Activated CD8-positive, alpha-beta memory T cell treated with anti-CD3 and anti-CD28 coated beads for 1 hour (primary cell): ENCODE measurements around the gene KIAA0408.

Source experiments
- DNase-seq, 2 donors: peaks; one replicate each; pipeline ENCODE4 v3.0.0-alpha.2; 2020; ENCODE audit warnings: low read depth in 1 of 2; ENCODE audit errors: extremely low read depth in 1 of 2

Gene KIAA0408

DNA sequence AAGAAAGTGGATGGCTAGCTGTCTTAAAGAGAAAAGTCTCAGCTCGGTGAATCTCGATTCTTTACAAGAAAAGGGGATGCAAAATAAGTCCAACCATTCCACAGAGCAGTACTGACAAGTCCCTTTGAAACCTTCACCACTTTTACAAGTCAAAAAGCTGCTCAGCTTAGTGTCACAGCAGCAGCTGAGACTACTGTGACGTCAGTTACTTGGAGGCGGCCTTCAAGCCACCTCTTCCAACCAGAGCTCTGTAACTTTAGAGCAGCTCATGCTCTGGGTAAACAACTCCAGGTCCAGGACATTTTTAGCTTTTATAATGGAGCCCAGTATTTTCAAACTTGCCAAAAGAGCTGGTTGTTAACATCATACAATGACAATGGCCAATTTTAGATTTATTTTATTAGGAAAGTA, at the start of gene KIAA0408:
Gene KIAA0408, minus strand, starts transcription at position 159 of the 411 bp plus-strand sequence. CDS start 5,408 bp downstream, outside the sequence.
- no peak for DNase-seq

DNA sequence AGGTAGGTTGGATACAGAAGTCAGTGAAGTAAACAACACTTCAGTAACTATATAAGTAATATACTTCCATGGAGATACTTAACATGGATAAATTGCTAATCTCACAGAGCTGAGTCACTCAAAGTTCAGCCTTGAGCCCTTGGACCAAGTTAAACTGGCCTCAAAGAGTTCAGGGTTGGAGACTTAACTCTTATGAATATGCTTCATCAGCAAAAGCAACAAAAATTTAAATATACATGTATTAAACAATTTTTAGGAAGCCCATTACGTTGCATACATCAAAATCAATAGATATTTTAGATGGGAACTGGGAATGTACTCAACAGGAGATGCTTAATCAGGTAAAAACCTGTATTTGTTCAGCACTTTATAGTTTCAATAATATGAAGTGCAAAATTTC, 47.7 kb upstream of the KIAA0408 start:
- no peak for DNase-seq

DNA sequence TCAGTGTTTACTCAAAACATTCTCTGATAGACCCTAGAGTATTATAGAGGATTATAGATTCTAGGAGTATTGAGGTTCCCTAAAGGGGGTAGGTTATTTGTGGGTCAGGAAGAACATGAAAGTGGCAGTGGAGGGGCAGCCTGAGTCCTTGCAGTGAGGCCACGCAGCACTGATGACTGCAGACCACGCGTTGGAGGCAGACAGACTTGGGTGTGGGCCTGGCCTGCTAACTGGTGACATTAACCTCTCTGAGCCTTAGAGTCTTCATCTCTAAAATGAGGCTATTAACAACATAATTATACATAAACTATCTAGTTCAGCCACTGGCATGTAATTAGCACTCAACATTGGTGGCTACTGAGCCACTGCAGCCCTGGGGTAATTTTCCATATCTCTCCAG, 43.8 kb upstream of the KIAA0408 start:
- no peak for DNase-seq

DNA sequence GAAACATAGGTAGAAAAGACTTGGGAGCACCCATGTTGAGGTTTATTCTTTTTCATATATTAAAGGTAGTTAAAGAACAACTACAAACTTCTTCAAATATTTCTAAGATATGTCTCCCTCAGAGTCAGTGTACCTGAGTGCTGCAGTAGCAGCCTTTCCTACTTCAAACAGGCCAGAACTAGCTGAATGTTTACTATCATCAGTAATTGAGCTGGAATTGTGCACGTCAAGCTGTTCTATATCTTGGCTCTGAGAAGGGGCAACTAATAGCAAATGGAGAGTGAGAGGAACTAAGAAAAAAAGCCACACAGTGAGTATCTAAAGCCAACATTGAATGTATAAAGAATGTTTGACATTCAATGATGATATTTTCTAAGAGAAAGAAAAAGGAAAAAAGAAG, 38.2 kb upstream of the KIAA0408 start:
- DNase-seq = no peak

DNA sequence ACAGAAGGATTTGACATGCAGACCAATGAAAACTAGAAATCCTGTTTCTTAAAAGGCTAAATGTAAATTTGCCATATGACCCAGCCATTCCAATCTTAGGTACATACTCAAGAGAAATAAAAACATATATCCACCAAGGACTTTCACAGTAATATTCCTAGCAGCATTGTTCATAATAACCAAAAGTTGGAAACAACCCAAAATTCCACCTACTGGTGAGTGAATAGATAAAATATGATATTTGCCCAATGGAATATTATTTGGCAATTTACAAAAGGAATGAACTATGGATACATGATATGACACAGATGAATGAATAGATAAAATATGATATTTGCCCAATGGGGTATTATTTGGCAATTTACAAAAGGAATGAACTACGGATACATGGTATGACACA, 37.3 kb upstream of the KIAA0408 start:
- no peak for DNase-seq

DNA sequence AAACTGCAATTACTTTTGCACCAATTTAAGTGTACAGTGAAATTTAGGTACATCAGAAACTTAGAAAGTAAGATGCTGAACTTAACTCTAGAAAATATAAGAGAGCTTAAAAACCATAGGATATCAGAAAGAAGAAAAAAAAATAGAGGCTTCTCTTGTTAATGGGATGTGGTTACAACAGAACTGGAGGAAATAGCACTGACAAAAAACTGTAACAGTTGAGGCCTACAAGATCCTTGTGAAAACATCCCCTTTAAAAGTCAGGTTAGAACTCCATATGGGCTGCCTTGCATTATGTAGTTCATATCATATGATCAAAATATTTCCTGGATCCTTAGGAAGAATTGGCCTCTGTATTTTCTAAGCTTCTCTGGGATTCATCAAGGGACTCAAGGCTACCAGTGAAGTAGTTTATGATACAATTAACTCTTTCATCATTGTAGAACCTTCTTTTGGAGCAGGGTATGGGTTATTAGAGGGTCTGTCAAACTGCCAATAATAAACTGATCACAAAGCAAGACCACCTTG, 35.1 kb upstream of the KIAA0408 start:
- no peak for DNase-seq

DNA sequence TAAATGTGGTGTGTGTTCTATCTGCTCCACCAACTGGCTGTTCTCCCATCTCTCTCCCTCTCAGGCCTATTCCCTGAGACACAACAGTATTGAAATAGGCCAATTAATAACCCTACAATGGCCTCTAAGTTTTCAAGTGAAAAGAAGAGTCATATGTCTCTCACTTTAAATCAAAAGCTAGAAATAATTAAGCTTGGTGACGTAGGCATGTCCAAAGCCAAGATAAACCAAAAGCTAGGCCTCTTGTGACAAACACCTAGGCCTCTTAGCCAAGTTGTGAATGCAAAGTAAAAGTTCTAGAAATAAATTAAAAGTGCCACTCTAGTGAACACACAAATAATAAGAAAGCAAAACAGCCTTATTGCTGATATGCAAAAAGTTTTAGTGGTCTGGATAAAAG, 30.1 kb upstream of the KIAA0408 start:
- DNase-seq = no peak

DNA sequence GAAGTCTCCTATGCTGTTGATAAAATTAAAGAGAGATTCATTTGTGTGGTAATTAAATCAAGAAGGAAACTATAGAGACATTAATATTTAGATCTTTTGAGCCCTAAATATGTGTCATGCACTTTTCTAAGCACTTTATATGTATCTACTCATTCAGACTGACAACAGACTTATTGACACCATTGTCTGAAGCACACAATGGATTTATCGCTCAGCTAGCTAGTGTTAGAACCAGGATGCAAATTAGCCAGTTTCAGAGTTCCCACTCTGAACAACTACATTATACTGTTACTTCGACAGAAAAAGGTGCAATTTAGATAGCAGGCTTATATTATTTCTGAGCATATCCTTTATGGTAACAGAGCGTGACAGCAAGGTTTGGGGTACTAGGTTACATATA, 27.7 kb upstream of the KIAA0408 start:
- DNase-seq = no peak

DNA sequence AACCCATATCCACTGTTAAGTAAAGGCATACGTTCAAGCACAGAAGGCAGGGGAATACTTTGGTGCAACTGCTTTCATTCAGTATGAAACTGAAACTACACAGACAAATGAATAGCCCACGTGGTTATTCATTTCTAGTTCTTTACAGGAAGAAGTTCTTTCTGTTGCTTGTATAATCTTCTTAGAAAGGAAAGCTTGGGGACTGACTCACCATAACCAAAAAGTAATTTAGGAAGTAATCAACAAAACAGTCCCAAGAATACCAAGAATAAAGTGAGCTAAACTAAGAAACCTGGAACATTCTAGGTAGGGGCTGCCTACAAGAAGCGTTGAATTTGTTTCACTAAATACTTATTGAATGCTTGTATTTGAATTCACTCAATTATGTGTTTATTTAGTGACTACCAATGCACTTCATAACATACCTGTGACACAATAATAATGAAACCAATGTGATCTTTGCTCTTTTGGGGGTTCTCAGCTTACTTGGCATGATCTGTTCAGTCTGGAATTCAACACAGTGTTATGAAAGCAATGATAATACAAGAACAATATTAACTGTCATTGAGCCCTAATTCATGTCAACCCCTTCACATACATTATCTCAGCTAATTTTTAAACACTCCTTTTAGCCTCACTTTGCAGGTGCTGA, 25.1 kb upstream of the KIAA0408 start:
- DNase-seq = no peak

DNA sequence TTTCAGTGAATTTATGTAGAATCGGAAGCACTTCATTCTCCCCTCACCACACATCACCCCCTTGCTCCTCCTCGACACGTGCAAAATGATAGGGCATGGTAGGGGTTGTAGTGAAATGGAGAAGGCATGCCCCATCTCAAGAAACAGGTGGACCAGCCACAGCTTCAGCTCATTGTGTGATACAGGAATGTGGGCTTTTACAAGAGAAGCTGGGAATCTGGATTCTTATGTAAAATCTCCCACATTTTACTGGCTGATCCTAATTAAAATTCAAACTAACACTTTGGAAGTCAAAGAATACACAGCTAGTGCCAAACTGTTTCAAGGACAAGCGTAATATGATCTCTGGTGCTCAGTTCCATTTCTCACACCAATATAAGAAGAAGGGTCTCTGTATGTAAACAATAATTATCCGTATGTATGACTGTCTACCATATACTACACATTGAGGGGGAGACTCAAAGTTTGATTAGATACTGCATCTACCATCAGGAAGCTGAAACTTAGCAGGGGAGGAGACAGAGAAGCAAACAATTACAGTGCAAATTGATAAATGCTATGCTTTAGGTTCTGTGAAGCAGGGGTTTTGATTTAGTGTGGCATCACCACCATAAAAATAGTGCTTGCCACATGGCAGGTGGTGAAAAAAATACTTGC, 24.3 kb upstream of the KIAA0408 start:
- DNase-seq = no peak

DNA sequence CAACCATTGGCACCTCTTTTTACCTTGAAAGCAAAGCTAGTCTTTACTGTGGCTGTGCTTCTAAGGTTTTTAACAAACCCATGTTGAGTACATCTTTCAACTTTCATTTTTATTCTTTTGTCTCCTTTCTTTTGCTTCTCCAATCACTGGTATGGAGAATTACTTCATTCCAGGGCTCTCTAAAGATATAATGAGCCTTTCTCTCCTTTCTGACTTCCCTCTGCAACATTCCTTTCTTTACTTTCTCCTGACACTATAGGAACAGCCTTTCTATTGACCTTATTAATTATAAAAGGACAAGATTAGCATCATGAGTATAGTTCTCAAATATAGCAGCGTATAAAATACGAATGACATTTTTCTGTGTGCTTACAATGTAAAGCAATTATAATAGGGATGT, 23.1 kb upstream of the KIAA0408 start:
- DNase-seq = no peak

DNA sequence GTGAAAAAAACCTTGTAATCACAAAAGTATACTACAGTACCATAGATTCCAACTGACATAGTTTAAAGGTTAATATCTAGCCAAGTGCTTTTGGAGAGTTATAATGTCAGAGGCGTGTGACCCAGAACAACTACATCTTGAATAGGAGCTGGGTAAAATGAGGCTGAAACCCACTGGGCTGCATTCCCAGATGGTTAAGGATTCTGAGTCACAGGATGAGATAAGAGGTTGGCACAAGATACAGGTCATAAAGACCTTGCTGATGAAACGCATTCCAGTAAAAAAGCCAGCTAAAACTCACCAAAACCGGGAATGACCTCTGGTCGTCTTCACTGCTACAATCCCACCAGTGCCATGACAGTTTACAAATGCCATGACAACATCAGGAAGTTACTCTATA, 22.4 kb upstream of the KIAA0408 start:
- DNase-seq = no peak

DNA sequence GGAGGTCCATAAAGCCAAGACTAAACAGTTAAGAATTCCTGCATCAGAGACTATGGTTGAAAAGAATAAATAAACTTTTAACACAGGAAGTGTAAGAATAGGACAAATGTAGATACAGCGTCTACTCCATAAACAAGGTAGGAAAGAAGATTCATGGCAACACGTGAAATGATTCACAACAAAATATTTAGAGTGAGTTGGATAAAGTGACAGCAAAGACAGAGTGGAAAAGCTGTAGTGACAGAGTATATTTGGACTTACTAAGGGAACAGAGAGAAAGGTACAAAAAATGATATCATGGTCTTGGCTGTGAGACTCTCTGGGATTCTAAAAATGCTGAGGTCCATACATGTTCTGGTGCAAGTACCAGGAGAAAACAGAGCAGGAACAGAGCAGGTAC, 21.9 kb upstream of the KIAA0408 start:
- DNase-seq = no peak

DNA sequence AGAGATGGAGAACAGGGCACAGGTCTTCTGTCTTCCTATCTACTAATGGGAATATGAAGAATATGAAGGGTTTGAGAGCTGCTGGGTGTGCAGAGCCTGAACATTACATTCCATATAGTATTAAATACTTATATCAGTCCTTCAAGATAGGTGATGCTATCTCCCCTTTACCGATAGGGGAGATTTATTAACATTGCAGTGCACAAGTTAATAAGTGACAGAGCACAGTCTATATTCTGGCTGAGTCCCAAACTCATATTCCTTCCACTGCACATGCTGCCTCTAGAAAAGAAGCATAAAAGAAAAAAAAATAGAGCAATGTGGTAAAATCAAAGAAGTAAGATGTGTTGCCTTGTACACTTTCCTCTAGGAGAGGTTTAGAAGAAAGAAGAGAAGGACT, 18.5 kb upstream of the KIAA0408 start:
- DNase-seq = no peak

DNA sequence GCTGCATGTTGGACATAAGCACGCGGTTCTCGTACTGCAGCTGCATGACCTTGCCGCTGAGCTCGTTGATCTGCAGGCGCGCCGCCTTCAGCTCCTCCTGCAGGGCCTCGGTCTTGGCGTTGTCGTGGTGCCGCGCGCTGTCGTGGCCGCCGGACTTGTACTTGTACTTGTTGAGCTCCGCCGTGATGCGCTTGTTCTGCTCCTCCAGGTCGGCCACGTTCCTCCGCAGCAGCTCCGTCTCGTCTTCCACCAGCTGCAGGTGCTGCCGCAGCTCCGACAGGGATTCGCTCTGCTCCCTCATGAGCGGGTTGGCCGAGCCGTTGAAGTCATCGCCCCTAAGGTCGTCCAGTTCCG, 16.6 kb upstream of the KIAA0408 start:
- DNase-seq = no peak

DNA sequence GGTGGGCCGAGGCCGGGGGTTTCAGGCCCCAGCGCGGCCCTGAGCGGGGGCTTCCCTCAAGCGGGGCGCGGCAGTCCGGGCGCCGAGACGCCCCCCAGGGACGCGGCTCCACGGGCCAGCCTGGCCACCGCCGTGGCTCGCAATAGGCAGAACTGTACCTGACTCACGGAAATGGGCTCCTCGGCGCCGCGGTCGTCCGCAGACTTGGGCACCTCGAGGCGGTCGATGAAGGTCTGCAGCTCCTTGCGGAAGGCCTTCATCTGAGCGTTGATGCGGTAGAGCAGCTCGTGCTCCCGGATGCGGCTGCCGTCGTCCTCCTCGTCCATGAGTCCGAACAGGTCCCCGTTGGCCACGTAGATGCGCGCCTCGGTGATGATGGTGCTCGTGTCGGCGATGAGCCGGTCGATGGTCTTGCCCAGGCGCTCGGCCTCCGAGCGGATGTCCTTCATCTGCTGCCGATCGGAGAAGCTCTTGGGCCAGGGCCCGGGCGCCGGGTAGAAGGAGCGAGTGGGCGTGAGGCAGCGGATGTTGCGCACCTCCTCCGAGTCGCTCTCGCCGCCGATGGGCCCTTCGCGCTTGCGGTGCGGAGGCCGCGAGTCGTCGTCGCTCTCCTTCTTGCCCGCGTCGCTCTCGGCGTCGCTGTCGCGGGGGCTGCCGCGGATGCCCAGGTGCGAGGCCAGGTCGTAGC, 16.1 kb upstream of the KIAA0408 start:
- DNase-seq = no peak

DNA sequence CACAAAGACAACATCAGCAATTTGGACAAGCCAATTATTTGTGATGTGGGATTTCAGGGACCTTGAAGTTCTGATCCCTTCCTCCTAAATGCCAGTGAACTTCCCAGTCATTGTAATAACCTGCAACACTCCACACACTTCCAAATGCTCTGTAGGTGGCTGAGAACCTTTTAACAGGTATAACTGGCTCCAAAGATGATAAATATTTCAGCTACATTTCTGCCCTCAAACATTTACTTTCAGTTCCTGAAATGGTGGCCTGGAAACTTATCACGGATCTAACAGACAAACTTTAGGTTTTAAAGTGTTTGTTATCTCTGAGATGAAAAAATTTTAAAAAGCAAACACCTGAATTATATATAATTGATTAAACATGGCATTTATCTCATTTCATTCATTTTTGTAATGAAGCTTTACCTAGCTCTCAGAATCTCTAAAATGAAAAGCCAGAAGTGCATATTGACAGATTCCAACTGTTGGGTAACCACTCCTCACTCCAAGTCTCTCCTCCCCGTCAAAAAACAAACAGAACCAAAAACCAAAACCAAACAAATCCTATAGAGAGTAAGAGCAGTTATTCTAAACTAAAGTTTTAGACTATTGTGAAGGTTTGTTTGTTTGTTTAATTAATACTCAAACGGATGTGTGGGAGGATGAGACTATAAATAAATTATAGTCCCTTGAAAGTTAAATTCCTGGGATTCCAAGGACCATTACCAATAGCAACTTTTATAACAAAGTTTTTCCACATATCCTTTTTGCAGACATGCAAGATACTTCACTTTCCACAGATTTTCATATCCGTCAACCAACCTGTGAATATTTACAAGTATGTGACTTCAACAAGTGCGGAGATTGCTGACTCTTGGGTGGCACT, 12.4 kb upstream of the KIAA0408 start:
- no peak for DNase-seq

DNA sequence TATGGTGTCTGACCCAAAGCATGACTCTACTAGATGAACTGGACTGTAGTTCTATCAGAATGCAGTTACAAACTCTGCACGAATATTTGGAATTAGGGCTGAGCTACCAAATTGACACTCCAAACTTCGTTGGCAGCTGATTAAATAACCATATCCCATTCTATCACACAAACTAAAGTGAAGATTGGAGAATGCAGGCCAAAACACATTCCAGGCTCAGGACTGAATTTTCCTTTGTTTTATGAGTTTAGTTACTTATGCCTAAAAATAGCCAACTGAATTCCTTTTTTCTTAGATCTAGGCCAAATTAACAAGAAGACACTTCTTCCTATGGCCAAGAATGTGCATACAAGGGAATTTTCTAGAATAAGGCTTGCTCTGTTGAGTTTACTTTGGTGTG, 9.7 kb upstream of the KIAA0408 start:
- no peak for DNase-seq

DNA sequence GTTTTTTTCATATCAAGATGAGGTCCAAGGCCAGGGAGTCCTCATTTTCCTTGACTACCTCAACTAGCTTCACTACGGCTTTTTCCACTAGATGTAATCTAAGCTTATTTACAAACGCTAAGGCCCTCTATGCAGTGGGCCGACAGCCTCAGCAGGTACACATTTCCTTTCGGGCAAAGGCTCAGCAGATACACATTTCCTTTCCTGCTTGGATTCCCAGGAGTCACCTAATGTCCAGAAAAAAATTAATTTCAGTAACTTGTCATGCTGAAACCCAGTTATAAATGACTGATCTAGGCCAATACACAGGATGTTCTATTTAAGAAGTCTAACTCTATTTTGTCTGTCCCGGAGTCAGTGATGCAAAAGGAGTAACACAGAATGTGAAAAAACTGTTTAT, 7.2 kb upstream of the KIAA0408 start:
- no peak for DNase-seq

DNA sequence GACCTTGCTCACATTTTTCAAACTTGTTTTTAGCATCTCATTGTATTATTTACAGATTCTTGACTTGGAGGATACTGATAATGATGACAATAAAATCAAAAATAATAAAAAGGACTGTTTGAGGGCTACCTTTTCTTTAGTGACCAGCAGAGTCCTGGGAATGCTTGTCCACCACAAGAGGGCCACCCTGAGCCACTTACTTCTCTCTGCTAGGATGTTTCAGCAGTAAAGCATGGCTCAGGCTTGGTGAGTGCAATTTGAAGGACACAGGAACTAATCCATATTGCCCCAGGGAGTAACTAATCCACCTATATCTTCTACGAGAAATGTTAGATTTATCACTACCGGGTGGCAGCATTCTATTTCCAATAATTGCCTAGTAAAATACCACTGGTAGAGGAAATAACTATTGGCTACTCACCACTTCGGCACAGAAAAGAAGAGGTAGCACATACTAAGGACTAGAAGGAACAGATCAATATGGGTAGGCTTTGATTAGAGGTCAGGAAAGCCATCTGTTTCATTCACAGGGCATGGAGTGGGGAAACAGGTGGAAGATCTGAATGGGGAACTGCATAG, 5.8 kb upstream of the KIAA0408 start:
- peak; percentile 10 to 37 for DNase-seq
